Sigmoid colon (tissue), 4 donors: ENCODE results near the gene EZR.

ENCODE experiments used
- POLR2A ChIP-seq, 2 donors: fragments of 450-650 bp; IDR thresholded peaks; one replicate each; pipeline ENCODE4 v1.6.1; 2016; ENCODE audit warnings: antibody characterized with exemption in 2 of 2, mild to moderate bottlenecking in 2 of 2, moderate library complexity in 2 of 2
- POLR2AphosphoS5 ChIP-seq, 4 donors: sonication (generic); formaldehyde crosslinking; IDR thresholded peaks; one replicate each; pipeline ENCODE4 v1.6.1; 2017; ENCODE audit warnings: antibody characterized with exemption in 4 of 4
- TF ChIP-seq, protein P1 (sequence below), 4 experiments: fragments of 450-650 bp in 3 of 4; fragments of 200-600 bp in 1 of 4; IDR thresholded peaks; one replicate each; pipeline ENCODE4 v1.5.1; 2016 to 2019; ENCODE audit warnings: antibody characterized with exemption in 4 of 4, mild to moderate bottlenecking in 3 of 4, moderate library complexity in 2 of 4

DNA sequence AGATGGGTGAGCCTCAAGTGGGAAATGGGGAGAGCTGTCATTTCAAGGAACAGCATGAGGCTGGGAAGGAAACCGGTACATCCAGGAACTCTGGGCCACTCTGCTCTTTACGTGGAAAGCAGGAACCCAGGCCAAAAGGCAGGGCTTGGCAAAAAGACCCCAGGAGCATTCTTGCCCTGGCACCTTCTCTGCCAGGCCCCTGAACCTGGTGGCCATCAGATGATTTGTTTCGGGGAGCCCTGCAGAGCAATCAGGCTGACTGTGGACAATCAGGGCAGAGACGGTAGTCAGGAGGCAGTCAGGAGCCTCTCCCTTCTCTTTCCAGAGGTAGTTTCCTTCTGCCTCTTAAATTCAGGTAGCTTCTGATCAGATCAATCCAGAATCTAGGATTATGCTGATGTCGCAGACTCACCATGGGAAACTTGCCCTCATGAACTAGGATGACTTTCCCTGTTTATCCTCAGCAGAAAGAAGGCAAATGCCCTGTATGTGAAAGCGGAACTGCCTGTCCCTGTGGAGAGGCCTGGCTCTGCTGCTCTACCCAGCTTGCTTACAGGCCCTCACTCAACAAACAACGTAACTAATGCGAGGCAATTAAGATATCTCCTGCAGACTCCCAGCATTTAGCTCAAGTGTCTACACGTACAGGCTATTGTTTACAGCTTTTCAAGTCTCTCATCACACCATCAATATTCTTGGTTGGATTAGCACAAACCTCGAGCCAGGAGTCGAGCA, 36.6 kb downstream of the EZR start:
- TF ChIP-seq, protein P1, sequence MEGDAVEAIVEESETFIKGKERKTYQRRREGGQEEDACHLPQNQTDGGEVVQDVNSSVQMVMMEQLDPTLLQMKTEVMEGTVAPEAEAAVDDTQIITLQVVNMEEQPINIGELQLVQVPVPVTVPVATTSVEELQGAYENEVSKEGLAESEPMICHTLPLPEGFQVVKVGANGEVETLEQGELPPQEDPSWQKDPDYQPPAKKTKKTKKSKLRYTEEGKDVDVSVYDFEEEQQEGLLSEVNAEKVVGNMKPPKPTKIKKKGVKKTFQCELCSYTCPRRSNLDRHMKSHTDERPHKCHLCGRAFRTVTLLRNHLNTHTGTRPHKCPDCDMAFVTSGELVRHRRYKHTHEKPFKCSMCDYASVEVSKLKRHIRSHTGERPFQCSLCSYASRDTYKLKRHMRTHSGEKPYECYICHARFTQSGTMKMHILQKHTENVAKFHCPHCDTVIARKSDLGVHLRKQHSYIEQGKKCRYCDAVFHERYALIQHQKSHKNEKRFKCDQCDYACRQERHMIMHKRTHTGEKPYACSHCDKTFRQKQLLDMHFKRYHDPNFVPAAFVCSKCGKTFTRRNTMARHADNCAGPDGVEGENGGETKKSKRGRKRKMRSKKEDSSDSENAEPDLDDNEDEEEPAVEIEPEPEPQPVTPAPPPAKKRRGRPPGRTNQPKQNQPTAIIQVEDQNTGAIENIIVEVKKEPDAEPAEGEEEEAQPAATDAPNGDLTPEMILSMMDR (IDR thresholded peaks at IDR 0.05) = no peak
- TF ChIP-seq POLR2AphosphoS5 (IDR thresholded peaks at IDR 0.05) (no peak), POLR2A (IDR thresholded peaks at IDR 0.05) (no peak)
